GM06990 (cell line): ENCODE results near the gene CABP7.
A peak's percentile ranks its signal among the peaks of the same experiment; 100 is the strongest.

Experiments used
- DNase-seq: peaks from one replicate; pipeline ENCODE4 v3.0.0-alpha.2; 2011; ENCODE audit not compliant: insufficient read length; ENCODE audit errors: extremely low read depth
- H3K27me3 ChIP-seq: replicated peaks from 2 replicates; pipeline ENCODE4 v1.6.0; 2011; ENCODE audit warnings: low read length; ENCODE audit not compliant: control insufficient read depth, insufficient read depth
- H3K36me3 ChIP-seq: 2 replicates; pipeline ENCODE4 v1.5.1; 2011; ENCODE audit warnings: low read length; ENCODE audit not compliant: control insufficient read depth, insufficient read depth
- H3K4me3 ChIP-seq: replicated peaks from 2 replicates; pipeline ENCODE4 v1.5.1; 2011; ENCODE audit warnings: low read depth, mild to moderate bottlenecking, control low read depth, low read length
- CTCF ChIP-seq: IDR thresholded peaks from 2 replicates; pipeline ENCODE4 v1.5.1; 2011; ENCODE audit warnings: low read length, control low read depth, mild to moderate bottlenecking, inconsistent platforms; ENCODE audit not compliant: insufficient read depth, poor library complexity, severe bottlenecking

CABP7 gene

DNA sequence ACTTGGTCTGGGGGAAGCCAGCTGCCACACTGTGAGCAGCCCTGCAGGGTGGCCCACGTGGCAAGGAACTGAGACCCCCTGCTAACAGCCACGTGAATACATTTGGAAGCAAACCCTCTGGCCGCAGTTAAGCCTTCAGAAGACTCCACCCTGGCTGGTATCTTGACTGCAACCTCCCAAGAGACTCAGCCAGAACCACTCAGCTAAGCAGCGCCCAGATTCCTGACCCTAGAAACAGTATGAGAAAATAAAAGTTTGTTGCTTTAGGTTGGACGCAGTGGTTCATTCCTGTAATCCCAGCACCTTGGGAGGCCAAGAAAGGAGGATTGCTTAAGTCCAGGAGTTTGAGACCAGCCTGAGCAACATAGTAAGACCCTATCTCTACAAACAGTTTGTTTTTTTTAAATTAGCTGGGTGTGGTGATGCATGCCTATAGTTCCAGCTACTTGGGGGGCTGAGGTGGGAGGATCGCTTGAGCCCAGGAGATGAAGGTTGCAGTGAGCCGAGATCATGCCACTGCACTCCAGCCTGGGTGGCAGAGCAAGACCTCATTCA, 38.3 kb downstream of the CABP7 start:
- DNase-seq = no peak

DNA sequence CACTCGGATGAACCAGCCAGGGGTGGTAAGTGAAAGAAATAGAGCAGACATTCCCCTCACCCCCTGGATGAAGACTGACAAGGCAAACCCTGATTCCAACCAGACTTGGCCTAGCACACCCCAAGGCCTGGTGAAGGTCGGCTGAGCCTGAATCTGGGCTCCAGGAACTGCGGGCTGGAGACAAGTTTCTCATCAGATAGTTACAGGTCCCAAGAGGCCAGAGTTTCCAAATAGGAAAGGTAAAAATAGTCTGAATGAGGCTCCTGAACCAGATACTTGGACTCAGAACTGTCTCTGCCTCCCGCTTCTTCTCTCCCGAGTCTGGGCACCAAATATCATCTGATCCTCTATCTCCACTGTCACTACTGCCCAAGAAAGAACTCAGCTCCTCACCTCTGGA, 39.2 kb downstream of the CABP7 start:
- no peak overlapping the region for H3K4me3 ChIP-seq
- no peak for TF ChIP-seq CTCF
- no peaks in the 10 kb centered on the region for H3K27me3 ChIP-seq
- DNase-seq = no peak
- no peaks in the 10 kb centered on the region; the same call in 1 of the 2 replicates for H3K36me3 ChIP-seq

More for the DNA sequence above, 38.3 kb downstream of the CABP7 start:
- H3K27me3 ChIP-seq = no peaks in the 10 kb centered on the region
- H3K36me3 ChIP-seq = no peaks in the 10 kb centered on the region; the same call in 1 of the 2 replicates
- TF ChIP-seq CTCF = no peak
- no peak overlapping the region for H3K4me3 ChIP-seq

DNA sequence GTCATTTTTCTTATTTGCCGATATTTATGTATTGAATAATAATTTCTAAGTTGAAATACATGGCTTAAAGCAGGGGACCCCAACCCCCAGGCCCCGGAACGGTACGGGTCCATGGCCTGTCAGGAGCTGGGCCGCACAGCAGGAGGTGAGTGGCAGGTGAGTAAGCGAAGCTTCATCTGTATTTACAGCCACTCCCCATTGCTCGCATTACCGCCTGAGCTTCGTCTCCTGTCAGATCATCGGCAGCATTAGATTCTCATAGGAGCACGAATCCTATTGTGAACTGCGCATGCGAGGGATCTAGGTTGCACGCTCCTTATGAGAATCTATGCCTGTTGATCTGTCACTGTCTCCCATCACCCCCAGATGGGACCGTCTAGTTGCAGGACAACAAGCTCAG, 42.5 kb downstream of the CABP7 start:
- no peak for TF ChIP-seq CTCF
- Histone ChIP-seq H3K36me3 (no peaks in the 10 kb centered on the region), H3K27me3 (no peaks in the 10 kb centered on the region), H3K4me3 (no peak overlapping the region)
- no peak for DNase-seq

GRCh38 chr22:29765905-29766631, 46.3 kb downstream of the CABP7 start:
- no peak for TF ChIP-seq CTCF

DNA sequence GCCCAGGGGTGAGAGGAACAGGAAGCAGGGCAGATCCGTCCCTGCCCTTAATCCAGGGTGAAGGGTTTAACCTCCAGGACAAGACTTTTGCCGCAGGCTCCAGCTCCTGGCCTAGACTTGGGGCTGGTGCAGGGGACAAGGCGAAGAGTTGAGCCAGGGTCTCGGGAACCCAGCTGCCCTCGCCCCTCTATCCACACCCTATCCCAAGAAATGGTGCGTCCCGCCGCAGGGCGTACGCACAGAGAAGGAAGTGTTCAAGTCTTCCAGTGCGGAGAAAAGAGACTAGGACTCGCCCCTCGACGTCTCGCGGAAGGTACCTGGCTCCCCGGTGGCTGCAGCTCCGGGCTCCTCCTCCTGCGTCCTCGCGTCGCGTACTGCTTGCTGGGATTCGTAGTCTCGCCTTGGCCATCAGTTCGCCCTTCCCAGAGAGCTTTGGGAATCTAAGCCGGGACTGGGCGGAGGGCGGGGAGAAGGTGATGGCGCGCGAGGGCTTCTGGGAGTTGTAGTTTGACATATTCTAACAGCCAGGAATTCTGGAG, 46.9 kb downstream of the CABP7 start, which contains the start of gene ZMAT5:
Gene ZMAT5, minus strand, starts transcription at position 376 of the 539 bp plus-strand sequence. CDS start 18,463 bp downstream, outside the sequence.
- peak within 1 kb of the TSS; percentile 100 for H3K4me3 ChIP-seq
- TF ChIP-seq CTCF = no peak
- peak; percentile 92 for DNase-seq
- no peaks in the 10 kb centered on the region for H3K27me3 ChIP-seq
- peaks cover 5% of the 10 kb centered on the region for H3K36me3 ChIP-seq

More at GRCh38 chr22:29765905-29766631, 46.3 kb downstream of the CABP7 start:
- no peak for DNase-seq
- peak overlapping the region; percentile 100 for H3K4me3 ChIP-seq
- peaks cover 5% of the 10 kb centered on the region for H3K36me3 ChIP-seq
- no peaks in the 10 kb centered on the region for H3K27me3 ChIP-seq
